Left ventricle myocardium inferior (tissue), 1 donor: ENCODE data around the gene KANTR. TPM values are rescaled to one million over a fixed set of nuclear protein-coding genes. Genes with fewer than 3 reads are reported as not detected.

Experiments
- DNase-seq: peaks from one replicate; pipeline ENCODE4 v3.0.0-alpha.2; 2020
- H3K27ac ChIP-seq: fragments of 200-600 bp; replicated peaks from 2 replicates; pipeline ENCODE4 v1.8.0; 2021
- H3K27me3 ChIP-seq: fragments of 200-600 bp; 2 replicates; pipeline ENCODE4 v1.8.0; 2021; ENCODE audit warnings: low read depth
- H3K36me3 ChIP-seq: fragments of 200-600 bp; 2 replicates; pipeline ENCODE4 v1.8.0; 2021
- H3K4me1 ChIP-seq: fragments of 200-600 bp; 2 replicates; pipeline ENCODE4 v1.8.0; 2021
- H3K4me3 ChIP-seq: fragments of 200-600 bp; 2 replicates; pipeline ENCODE4 v1.8.0; 2021; ENCODE audit warnings: mild to moderate bottlenecking, moderate library complexity
- H3K9me3 ChIP-seq: fragments of 200-600 bp; replicated peaks from 2 replicates; pipeline ENCODE4 v1.8.0; 2021
- CTCF ChIP-seq: fragments of 200-600 bp; IDR thresholded peaks from 2 replicates; pipeline ENCODE4 v1.8.0; 2021; ENCODE audit warnings: antibody characterized with exemption, mild to moderate bottlenecking, borderline replicate concordance
- intact Hi-C: fragments of 100-400 bp; cut with micrococcal nuclease; formaldehyde crosslinking; loops from one replicate; pipeline ENCODE4 v1.11.0; 2022
- total RNA-seq: library from RNA; stranded (reverse); fragmentation: NEBNext Ultra II Directional; extraction: Animal tissue kit (Norgen Biotek cat#: 25700); gene quantifications from one replicate; pipeline ENCODE4 v1.2.1, GENCODE V29; 2021
- donor health status: DM: no; HTN: yes; CAD: no; lungs with severe emphysema.

The KANTR gene
- total RNA-seq, 1 donor from 2014 or later = 5.0 TPM

- no peaks in the 10 kb centered on the region for H3K9me3 ChIP-seq
- H3K27me3 ChIP-seq = no peaks in the 10 kb centered on the region
- H3K36me3 ChIP-seq = no peaks in the 10 kb centered on the region
- H3K27ac ChIP-seq = no peak overlapping the region
- no peak for TF ChIP-seq CTCF
- no peaks in the 10 kb centered on the region for H3K4me1 ChIP-seq
- DNase-seq = no peak
- intact Hi-C loops = no loop called here
- H3K4me3 ChIP-seq = no peak overlapping the region
These were observed 41.6 kb downstream of the KANTR start for GRCh38 chrX:53135581-53135980.

- no peak overlapping the region for H3K27ac ChIP-seq
These were observed 59.6 kb downstream of the KANTR start for GRCh38 chrX:53153581-53153980.

GRCh38 chrX:53155512-53156206 is 61.7 kb downstream of the KANTR start:
- no peak for DNase-seq
- H3K36me3 ChIP-seq = no peaks in the 10 kb centered on the region
- TF ChIP-seq CTCF = no peak
- no peaks in the 10 kb centered on the region for H3K27me3 ChIP-seq
- H3K27ac ChIP-seq = no peak overlapping the region
- intact Hi-C loops = no loop called here
- H3K4me3 ChIP-seq = no peak overlapping the region
- no peaks in the 10 kb centered on the region for H3K4me1 ChIP-seq
- no peaks in the 10 kb centered on the region for H3K9me3 ChIP-seq

More at GRCh38 chrX:53153581-53153980, 59.6 kb downstream of the KANTR start:
- Histone ChIP-seq H3K27me3 (no peaks in the 10 kb centered on the region), H3K4me1 (no peaks in the 10 kb centered on the region), H3K9me3 (no peaks in the 10 kb centered on the region), H3K4me3 (no peak overlapping the region), H3K36me3 (no peaks in the 10 kb centered on the region)
- intact Hi-C loops = no loop called here
- no peak for DNase-seq
- TF ChIP-seq CTCF = no peak

GRCh38 chrX:53156207-53156596 is 62.3 kb downstream of the KANTR start:
- intact Hi-C loops = no loop called here
- H3K27me3 ChIP-seq = no peaks in the 10 kb centered on the region
- no peak overlapping the region for H3K27ac ChIP-seq
- TF ChIP-seq CTCF = no peak
- H3K9me3 ChIP-seq = no peaks in the 10 kb centered on the region
- no peaks in the 10 kb centered on the region for H3K36me3 ChIP-seq
- no peaks in the 10 kb centered on the region for H3K4me1 ChIP-seq
- no peak for DNase-seq
- no peak overlapping the region for H3K4me3 ChIP-seq

GRCh38 chrX:53159184-53159583 is 65.2 kb downstream of the KANTR start:
- intact Hi-C loops = no loop called here
- Histone ChIP-seq H3K4me3 (no peak overlapping the region), H3K9me3 (no peaks in the 10 kb centered on the region), H3K27ac (no peak overlapping the region), H3K36me3 (no peaks in the 10 kb centered on the region), H3K4me1 (no peaks in the 10 kb centered on the region), H3K27me3 (no peaks in the 10 kb centered on the region)
- no peak for TF ChIP-seq CTCF
- DNase-seq = no peak
